GM18951 (cell line): ENCODE data around the gene PTPRT.

Experiments
- POLR2A ChIP-seq: IDR thresholded peaks from 4 replicates; pipeline ENCODE4 v1.6.1; 2011; ENCODE audit warnings: mild to moderate bottlenecking; ENCODE audit not compliant: insufficient read length, insufficient read depth; ENCODE audit errors: extremely low read depth
- in situ Hi-C: fragments of 300-500 bp; cut with MboI; formaldehyde crosslinking; loops from one replicate; pipeline ENCODE4 v1.12.0; 2022; ENCODE audit warnings: low sequenced_read_pairs, mixed read lengths, inconsistent platforms; ENCODE audit not compliant: unreplicated experiment

The PTPRT gene

GRCh38 chr20:42852691-42853090 is 337.0 kb downstream of the PTPRT start:
- TF ChIP-seq POLR2A: no peak
- in situ Hi-C loops: no loop called here

- TF ChIP-seq POLR2A: no peak
- in situ Hi-C loops: no loop called here
These were observed 342.8 kb downstream of the PTPRT start for GRCh38 chr20:42846784-42847490.

- in situ Hi-C loops: no loop called here
- TF ChIP-seq POLR2A: no peak
These were observed 345.0 kb downstream of the PTPRT start for GRCh38 chr20:42844751-42845150.

- TF ChIP-seq POLR2A: no peak
These were observed 352.2 kb downstream of the PTPRT start for GRCh38 chr20:42837456-42837855.

GRCh38 chr20:42836339-42836738 is 353.4 kb downstream of the PTPRT start:
- in situ Hi-C loops: no loop called here
- no peak for TF ChIP-seq POLR2A

More at GRCh38 chr20:42837456-42837855, 352.2 kb downstream of the PTPRT start:
- in situ Hi-C loops: no loop called here

GRCh38 chr20:42807876-42808275 is 381.8 kb downstream of the PTPRT start:
- in situ Hi-C loops: no loop called here
- no peak for TF ChIP-seq POLR2A

GRCh38 chr20:42795111-42795695 is 394.5 kb downstream of the PTPRT start:
- in situ Hi-C loops: no loop called here
- no peak for TF ChIP-seq POLR2A

- in situ Hi-C loops: no loop called here
- TF ChIP-seq POLR2A: no peak
These were observed 397.7 kb downstream of the PTPRT start for GRCh38 chr20:42792052-42792451.

- in situ Hi-C loops: no loop called here
- no peak for TF ChIP-seq POLR2A
These were observed 399.6 kb downstream of the PTPRT start for GRCh38 chr20:42790111-42790510.

- TF ChIP-seq POLR2A: no peak
- in situ Hi-C loops: no loop called here
These were observed 401.0 kb downstream of the PTPRT start for GRCh38 chr20:42788707-42789106.

- no peak for TF ChIP-seq POLR2A
- in situ Hi-C loops: no loop called here
These were observed 404.7 kb downstream of the PTPRT start for GRCh38 chr20:42785041-42785440.

GRCh38 chr20:42779216-42779615 is 410.5 kb downstream of the PTPRT start:
- in situ Hi-C loops: no loop called here
- no peak for TF ChIP-seq POLR2A

GRCh38 chr20:42775866-42776265 is 413.8 kb downstream of the PTPRT start:
- no peak for TF ChIP-seq POLR2A
- in situ Hi-C loops: no loop called here

- TF ChIP-seq POLR2A: no peak
- in situ Hi-C loops: no loop called here
These were observed 414.7 kb downstream of the PTPRT start for GRCh38 chr20:42775037-42775436.
